Pancreas (tissue), 10 donors: ENCODE measurements around the gene SYNE2. TPM values are rescaled to one million over a fixed set of nuclear protein-coding genes. Genes with fewer than 3 reads are reported as not detected.

Experiments
- ATAC-seq, 4 donors: fragments of 200-7000 bp; cut with Tn5 transposase; one replicate each; pipeline versions ENCODE4 v1.8.0 to v1.9.1; 2020; ENCODE audit warnings: mild to moderate bottlenecking in 4 of 4, moderate library complexity in 4 of 4
- DNase-seq, 6 donors: peaks; one replicate each; pipeline ENCODE4 v3.0.0-alpha.2; 2020
- FAIRE-seq: peaks from 2 replicates; lab custom pipeline; 2012; peaks lifted over from hg19 to GRCh38; lab: Jason Lieb, UNC
- H3K27ac ChIP-seq, 4 donors: fragments of 200-600 bp; sonication (generic); 1 replicate in 3 of 4; 2 replicates in 1 of 4; pipeline versions ENCODE4 v1.5.0 to v1.8.0; 2020
- H3K27me3 ChIP-seq, 4 donors: fragments of 200-600 bp; one replicate each; pipeline ENCODE4 v1.8.0; 2021
- H3K36me3 ChIP-seq, 3 donors: fragments of 200-600 bp; sonication (generic) in 1 of 3; one replicate each; pipeline versions ENCODE4 v1.5.0 to v1.8.0; 2020 to 2021
- H3K4me1 ChIP-seq, 3 donors: fragments of 200-600 bp; one replicate each; pipeline ENCODE4 v1.8.0; 2021
- H3K4me3 ChIP-seq, 4 donors: fragments of 200-600 bp; sonication (generic) in 2 of 4; one replicate each; pipeline versions ENCODE4 v1.5.0 to v1.8.0; 2020 to 2021
- H3K9me3 ChIP-seq, 4 donors: fragments of 200-600 bp; one replicate each; pipeline ENCODE4 v1.8.0; 2021
- CTCF ChIP-seq, 4 donors: fragments of 200-600 bp; sonication (generic) in 3 of 4; IDR thresholded peaks; one replicate each; pipeline versions ENCODE4 v1.5.0 to v1.8.0; 2021; ENCODE audit warnings: antibody characterized with exemption in 4 of 4
- WGBS, 2 donors: extraction: QIAGEN DNeasy Blood & Tissue Kit; methylation state at CpG; one replicate each; pipeline ENCODE4 v1.1.7; 2013; 5-methylcytosine and 5-hydroxymethylcytosine counted together
- intact Hi-C, 3 donors: fragments of 100-400 bp; cut with DNase I; formaldehyde crosslinking; loops; one replicate each; pipeline versions ENCODE4 v1.11.1 to v1.14.2; 2022
- polyA plus RNA-seq, 2 donors: library from polyadenylated mRNA; stranded (reverse); fragments of 200-250 nt; gene quantifications; one replicate each; pipeline ENCODE4 v1.2.3, GENCODE V29; 2013
- total RNA-seq, 6 donors: library from RNA; stranded (reverse); fragmentation: NEBNext Ultra II Directional in 4 of 6; extraction: Animal tissue kit (Norgen Biotek cat#: 25700) in 4 of 6; gene quantifications; one replicate each; pipeline versions ENCODE4 v1.2.1 to v1.2.4, GENCODE V29; 2021 to 2023
- donor health status: healthy with polysubstance abuse.
- donor health status: DM: no; HTN: no; CAD: no; lungs with moderate emphysema.
- donor health status: DM: no; HTN: no; CAD: no.
- donor health status: control.
- donor health status: control.
- donor health status: Bipolar disorder and iron deficiency.
- donor health status: DM: yes; HTN: yes; CAD: no.
- donor health status: DM: no; HTN: no; CAD: no.
- donor health status: DM: no; HTN: no; CAD: no.
- donor health status: DM: yes; HTN: yes; CAD: no.

Gene SYNE2
- total and polyA plus RNA-seq, 8 donors: 45.2 to 103 (median 56.6) TPM

- DNase-seq (no peak), ATAC-seq (no peak), FAIRE-seq (no peak)
- no peak overlapping the region for H3K4me3 ChIP-seq
- no peak overlapping the region for H3K27ac ChIP-seq
- WGBS, 2 donors: 71 to 76% methylated on average over 3 of the region's 3 CpGs
- H3K9me3 ChIP-seq: no peaks in the 10 kb centered on the region
- H3K4me1 ChIP-seq: no peaks in the 10 kb centered on the region
- intact Hi-C loops: no loop called here
- no peaks in the 10 kb centered on the region for H3K27me3 ChIP-seq
- H3K36me3 ChIP-seq: peaks cover 0 to 5% (median 2%) of the 10 kb centered on the region in 3 donors
- TF ChIP-seq CTCF (IDR thresholded peaks at IDR 0.05): no peak
Measured at GRCh38 chr14:63941023-63941422, 88.2 kb downstream of the SYNE2 start.

- Histone ChIP-seq H3K4me3 (no peak overlapping the region), H3K27me3 (no peaks in the 10 kb centered on the region), H3K4me1 (no peaks in the 10 kb centered on the region), H3K9me3 (no peaks in the 10 kb centered on the region), H3K36me3 (peaks cover 0 to 12% (median 0%) of the 10 kb centered on the region in 3 donors), H3K27ac (no peak overlapping the region)
- TF ChIP-seq CTCF (IDR thresholded peaks at IDR 0.05): no peak
- no peak for FAIRE-seq
- intact Hi-C loops: no loop called here
- ATAC-seq: no peak
- WGBS, 2 donors: 94 to 97% methylated on average over 3 of the region's 3 CpGs
- no peak for DNase-seq
Measured at GRCh38 chr14:63949696-63950095, 96.9 kb downstream of the SYNE2 start.

GRCh38 chr14:63951021-63951420 is 98.2 kb downstream of the SYNE2 start:
- intact Hi-C loops: no loop called here
- DNase-seq: no peak
- Histone ChIP-seq H3K27me3 (no peaks in the 10 kb centered on the region), H3K36me3 (peaks cover 0 to 22% (median 0%) of the 10 kb centered on the region in 3 donors), H3K9me3 (no peaks in the 10 kb centered on the region), H3K4me3 (no peak overlapping the region), H3K27ac (no peak overlapping the region), H3K4me1 (no peaks in the 10 kb centered on the region)
- WGBS, 2 donors: 91 to 95% methylated on average over 4 of the region's 4 CpGs
- TF ChIP-seq CTCF (IDR thresholded peaks at IDR 0.05): no peak
- ATAC-seq: no peak
- no peak for FAIRE-seq

GRCh38 chr14:63951429-63951828 is 98.6 kb downstream of the SYNE2 start:
- H3K4me3 ChIP-seq: no peak overlapping the region
- DNase-seq: no peak
- peaks cover 0 to 22% (median 4%) of the 10 kb centered on the region in 3 donors for H3K36me3 ChIP-seq
- no peaks in the 10 kb centered on the region for H3K9me3 ChIP-seq
- no peak for TF ChIP-seq CTCF (IDR thresholded peaks at IDR 0.05)
- no peak for FAIRE-seq
- intact Hi-C loops: no loop called here
- 72 to 84% methylated on average over 4 of the region's 4 CpGs for WGBS, 2 donors
- H3K27ac ChIP-seq: no peak overlapping the region
- no peak for ATAC-seq
- no peaks in the 10 kb centered on the region for H3K27me3 ChIP-seq
- H3K4me1 ChIP-seq: no peaks in the 10 kb centered on the region

GRCh38 chr14:63952053-63952932 is 99.5 kb downstream of the SYNE2 start:
- no peak overlapping the region for H3K4me3 ChIP-seq
- no peaks in the 10 kb centered on the region for H3K4me1 ChIP-seq
- no peaks in the 10 kb centered on the region for H3K27me3 ChIP-seq
- 93 to 94% methylated on average over 6 of the region's 6 CpGs for WGBS, 2 donors
- no peak overlapping the region for H3K27ac ChIP-seq
- intact Hi-C loops: no loop called here
- DNase-seq (no peak), ATAC-seq (no peak), FAIRE-seq (no peak)
- H3K9me3 ChIP-seq: no peaks in the 10 kb centered on the region
- peaks cover 0 to 22% (median 7%) of the 10 kb centered on the region in 3 donors for H3K36me3 ChIP-seq
- TF ChIP-seq CTCF (IDR thresholded peaks at IDR 0.05): no peak
